ENCODE results near the gene GPR107.

GPR107 gene

DNA sequence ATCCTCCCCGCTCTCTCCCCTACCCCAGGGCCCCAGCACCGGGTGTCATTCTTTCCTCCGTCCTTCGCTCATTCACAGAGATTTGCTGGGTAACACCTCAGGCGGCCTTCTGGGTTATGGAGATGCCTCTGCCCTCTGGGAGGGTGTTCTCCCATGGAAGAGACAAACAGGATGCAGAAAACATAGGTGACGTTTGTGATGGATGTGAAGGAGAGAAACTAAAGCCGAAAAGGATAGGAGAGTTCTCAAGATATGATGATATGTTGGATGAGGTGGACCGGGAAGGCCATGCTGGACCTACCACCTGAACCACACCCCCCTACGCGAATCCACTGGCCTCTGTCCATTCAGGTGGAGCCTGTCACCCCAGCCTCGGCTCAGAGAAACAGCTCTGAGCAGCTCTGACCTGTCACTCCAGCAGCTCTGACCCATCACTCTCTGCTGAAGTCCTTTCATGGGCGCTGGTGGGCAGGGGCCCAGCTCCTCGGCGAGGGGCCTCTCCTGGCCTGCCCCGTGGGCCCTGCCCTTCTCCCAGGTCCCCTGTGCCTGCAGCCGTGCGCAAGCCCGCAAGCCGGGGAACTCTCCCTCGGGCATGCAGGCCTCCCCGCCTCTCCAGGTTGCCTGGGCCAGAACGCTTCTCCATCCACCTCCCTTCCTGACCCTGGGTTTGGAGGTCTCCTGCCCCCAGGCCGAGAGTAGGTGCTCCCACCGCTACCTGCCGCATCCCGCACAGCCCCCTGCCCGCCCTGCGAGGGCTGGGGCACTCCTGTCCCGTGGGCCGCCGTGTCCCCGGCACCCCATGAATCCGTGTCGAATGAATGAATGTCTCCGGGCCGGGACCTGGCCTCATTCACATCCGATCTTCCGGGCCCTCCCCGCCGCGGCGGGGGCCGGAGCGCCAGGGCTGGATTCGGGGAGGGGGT lies 117.8 kb downstream of the GPR107 start:
- Mint-ChIP-seq H3K27ac (peak overlapping the region; percentile 42), H3K9me3 (no peaks in the 10 kb centered on the region), H3K36me3 (peaks cover 0 to 1% of the 10 kb centered on the region in 2 donors), H3K4me1 (peaks cover 7 to 19% of the 10 kb centered on the region in 2 donors), H3K4me3 (peak overlapping the region; percentile 37 to 69), H3K27me3 (peaks cover 51 to 72% of the 10 kb centered on the region in 2 donors)
- DNase-seq (no peak), ATAC-seq (replicated peaks) (peak; percentile 7 to 15)

DNA sequence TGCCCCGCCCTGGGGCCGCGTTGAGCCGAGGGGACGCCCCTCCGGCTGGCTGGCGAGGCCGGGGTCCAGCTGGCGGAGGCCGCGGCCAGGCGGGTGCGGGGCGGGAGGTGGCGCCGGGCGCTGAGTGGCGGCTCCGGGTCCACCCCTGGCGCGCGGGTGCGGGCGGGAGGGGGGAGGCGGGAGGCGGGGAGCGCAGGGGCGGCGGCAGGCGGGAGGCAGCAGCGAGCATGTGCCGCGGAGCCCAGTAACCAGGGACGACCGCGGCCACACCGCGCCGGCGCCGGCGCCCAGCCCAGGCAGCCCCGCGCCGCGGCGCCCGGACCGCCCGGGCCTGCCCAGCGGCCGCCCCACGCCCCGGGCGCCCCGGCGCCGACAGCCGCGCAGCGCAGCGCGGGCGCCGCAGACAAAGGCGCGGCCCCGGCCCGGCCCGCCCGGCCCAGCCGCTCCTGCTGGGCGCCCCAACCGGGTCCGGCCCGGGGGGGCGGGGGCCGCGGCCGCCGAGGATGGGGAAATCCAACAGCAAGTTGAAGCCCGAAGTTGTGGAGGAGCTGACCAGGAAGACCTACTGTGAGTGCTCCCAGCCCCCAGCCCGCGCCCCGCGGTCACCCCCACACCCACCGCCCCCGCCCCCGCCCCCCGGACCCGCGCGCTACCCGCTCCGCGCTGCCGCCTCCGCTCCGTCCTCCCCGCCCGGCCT lies 118.6 kb downstream of the GPR107 start, which contains the start of gene NCS1:
Gene NCS1 (plus strand): TSS at position 244 of the 697 bp plus-strand sequence. CDS start 260 bp downstream, at position 504.
- H3K27me3 Mint-ChIP-seq: peaks cover 46 to 73% of the 10 kb centered on the region in 2 donors
- no peak for DNase-seq
- H3K27ac Mint-ChIP-seq: peak within 1 kb of the TSS; percentile 42

DNA sequence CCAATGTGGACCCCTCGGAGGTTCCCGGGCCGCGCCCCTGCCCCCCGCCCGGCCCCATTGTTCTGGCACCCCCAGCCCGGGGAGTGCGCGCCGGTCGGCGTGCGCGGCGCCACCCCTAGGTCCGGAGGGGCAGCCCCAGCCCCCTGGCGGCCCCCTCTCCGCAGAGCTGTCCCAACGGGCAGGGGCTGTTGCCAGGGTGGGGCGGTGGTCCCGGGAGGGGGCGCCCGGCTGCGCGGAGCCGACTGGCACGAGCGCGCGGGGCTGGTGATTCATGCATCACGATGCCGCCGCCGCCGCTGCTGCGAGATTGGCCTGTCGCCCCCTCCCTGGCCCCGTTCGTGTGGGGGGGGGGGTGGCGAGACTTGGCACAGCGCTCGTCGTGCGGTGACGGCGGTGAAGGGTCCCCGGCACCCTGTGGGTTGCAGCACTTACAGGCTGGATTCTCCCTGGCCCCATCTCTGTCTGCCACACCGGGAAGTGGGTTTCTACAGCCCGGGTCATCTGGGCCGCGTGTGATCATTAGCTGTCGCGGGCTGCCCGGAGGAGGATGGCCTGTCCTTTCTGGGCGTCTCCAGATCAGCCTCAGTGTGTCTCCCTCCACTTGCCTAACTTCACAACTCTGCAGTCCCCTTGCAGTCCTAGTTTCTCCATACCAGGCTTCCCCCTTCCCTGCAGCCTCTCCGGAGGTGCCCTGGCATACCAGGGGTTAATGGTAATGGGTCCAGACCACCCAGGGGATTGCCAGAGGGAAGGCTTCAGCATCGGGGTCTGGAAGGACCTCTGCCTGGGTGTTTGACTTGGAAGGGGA lies 119.4 kb downstream of the GPR107 start:
- Mint-ChIP-seq H3K4me3 (peak overlapping the region; percentile 77 to 80), H3K27me3 (peaks cover 47 to 73% of the 10 kb centered on the region in 2 donors), H3K4me1 (peaks cover 5 to 14% of the 10 kb centered on the region in 2 donors), H3K36me3 (peaks cover 0 to 6% of the 10 kb centered on the region in 2 donors), H3K27ac (no peak overlapping the region), H3K9me3 (no peaks in the 10 kb centered on the region)
- no peak for DNase-seq
- ATAC-seq (replicated peaks): peak; percentile 17 to 19

More for the DNA sequence above, 118.6 kb downstream of the GPR107 start, which contains the start of gene NCS1:
- H3K9me3 Mint-ChIP-seq: no peaks in the 10 kb centered on the region
- H3K4me3 Mint-ChIP-seq: peak within 1 kb of the TSS; percentile 77 to 80
- ATAC-seq (replicated peaks): peak; percentile 72 to 76
- peaks cover 7 to 14% of the 10 kb centered on the region in 2 donors for H3K4me1 Mint-ChIP-seq
- peaks cover 0 to 6% of the 10 kb centered on the region in 2 donors for H3K36me3 Mint-ChIP-seq

DNA sequence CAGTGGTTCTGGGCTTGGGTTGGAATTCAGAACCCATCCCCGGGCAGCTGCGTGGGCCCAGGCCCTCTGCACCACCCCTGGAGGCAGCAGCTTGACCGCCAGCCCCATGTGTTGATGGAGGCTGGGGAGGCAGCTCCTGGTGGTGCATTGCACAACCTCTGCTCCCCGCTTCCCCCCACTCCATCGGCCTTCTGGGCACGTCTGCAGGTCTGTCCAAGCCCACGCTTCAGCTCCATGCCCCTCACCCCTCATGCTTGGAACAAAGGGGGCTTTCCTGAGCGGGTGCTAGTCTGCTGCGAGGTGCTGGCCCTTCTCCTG lies 119.9 kb downstream of the GPR107 start:
- peak overlapping the region; percentile 77 to 80 for H3K4me3 Mint-ChIP-seq
- peaks cover 43 to 70% of the 10 kb centered on the region in 2 donors for H3K27me3 Mint-ChIP-seq
- DNase-seq (no peak), ATAC-seq (replicated peaks) (no peak)
- peaks cover 0 to 6% of the 10 kb centered on the region in 2 donors for H3K36me3 Mint-ChIP-seq
- no peak overlapping the region for H3K27ac Mint-ChIP-seq
- peaks cover 2 to 14% of the 10 kb centered on the region in 2 donors for H3K4me1 Mint-ChIP-seq
- H3K9me3 Mint-ChIP-seq: no peaks in the 10 kb centered on the region

DNA sequence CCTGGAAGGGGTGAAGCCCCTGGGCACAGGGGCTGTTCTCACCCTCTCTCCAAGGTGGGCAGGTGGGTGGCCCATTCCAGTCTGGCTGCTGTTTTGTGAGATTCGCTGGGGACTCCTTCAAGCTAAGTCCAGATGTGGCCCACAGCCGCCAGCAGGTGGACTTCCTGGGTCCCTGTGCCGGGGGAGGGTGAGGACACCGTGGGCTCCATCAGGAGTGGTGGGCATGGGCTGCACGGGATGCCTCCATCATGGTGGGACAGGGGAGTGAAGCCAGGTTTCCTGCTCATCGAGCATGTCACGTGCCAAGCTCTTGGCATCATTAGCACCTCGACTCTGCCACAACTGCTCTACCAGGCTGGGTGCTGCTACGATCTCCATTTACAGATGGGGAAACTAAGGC lies 120.3 kb downstream of the GPR107 start:
- DNase-seq (no peak), ATAC-seq (replicated peaks) (no peak)
- H3K27ac Mint-ChIP-seq: no peak overlapping the region
- peaks cover 2 to 14% of the 10 kb centered on the region in 2 donors for H3K4me1 Mint-ChIP-seq
- H3K4me3 Mint-ChIP-seq: peak overlapping the region; percentile 33 to 80
- peaks cover 41 to 68% of the 10 kb centered on the region in 2 donors for H3K27me3 Mint-ChIP-seq
- H3K36me3 Mint-ChIP-seq: peaks cover 0 to 6% of the 10 kb centered on the region in 2 donors
- H3K9me3 Mint-ChIP-seq: no peaks in the 10 kb centered on the region

DNA sequence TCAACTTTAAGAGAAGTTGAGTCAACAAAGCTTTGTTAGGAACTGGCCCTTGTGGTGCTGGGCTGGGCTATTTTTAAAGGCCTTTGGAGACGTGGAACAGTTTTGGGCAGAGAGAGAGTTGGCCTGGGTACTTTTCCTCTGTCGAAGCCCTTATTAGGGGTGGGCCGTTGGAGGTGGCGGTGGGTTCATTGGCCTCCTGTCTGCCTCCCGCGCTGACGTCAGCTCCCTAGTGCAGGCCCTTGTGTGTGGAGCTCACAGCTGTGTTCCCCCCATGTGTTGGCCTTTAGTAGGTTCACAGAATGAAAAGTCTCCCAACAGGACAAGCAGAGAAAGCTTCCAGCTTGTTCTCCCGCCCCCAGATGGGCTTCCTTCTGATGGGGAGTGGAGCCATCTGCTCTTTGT lies 121.2 kb downstream of the GPR107 start:
- peaks cover 2 to 14% of the 10 kb centered on the region in 2 donors for H3K4me1 Mint-ChIP-seq
- H3K27ac Mint-ChIP-seq: no peak overlapping the region
- H3K4me3 Mint-ChIP-seq: no peak overlapping the region
- H3K27me3 Mint-ChIP-seq: peaks cover 32 to 59% of the 10 kb centered on the region in 2 donors
- H3K9me3 Mint-ChIP-seq: no peaks in the 10 kb centered on the region
- peaks cover 0 to 6% of the 10 kb centered on the region in 2 donors for H3K36me3 Mint-ChIP-seq
- DNase-seq: no peak
- ATAC-seq (replicated peaks): no peak

DNA sequence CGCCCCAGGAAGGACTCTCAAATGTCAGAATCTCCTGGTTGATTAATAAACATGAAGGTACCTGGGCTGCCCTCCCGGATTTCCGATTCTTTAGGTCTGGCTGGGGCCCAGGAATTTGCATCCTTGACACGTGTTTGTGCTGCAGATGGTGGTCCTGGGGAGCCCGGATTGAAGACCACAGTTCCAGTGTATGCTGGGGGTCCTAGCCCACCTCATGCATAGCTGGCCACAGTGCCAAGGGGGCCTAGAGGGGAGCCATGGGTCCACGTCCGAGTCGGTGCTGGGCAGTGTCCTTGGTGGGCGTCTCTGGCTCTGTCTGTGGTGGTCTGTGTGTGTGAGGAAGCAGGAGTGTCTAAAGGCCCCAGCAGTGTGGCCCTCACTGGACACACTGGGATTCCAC lies 121.6 kb downstream of the GPR107 start:
- Mint-ChIP-seq H3K4me1 (peaks cover 2 to 14% of the 10 kb centered on the region in 2 donors), H3K4me3 (no peak overlapping the region), H3K36me3 (peaks cover 0 to 6% of the 10 kb centered on the region in 2 donors), H3K27me3 (peaks cover 31 to 54% of the 10 kb centered on the region in 2 donors), H3K27ac (no peak overlapping the region), H3K9me3 (no peaks in the 10 kb centered on the region)
- ATAC-seq (replicated peaks) (no peak), DNase-seq (no peak)

DNA sequence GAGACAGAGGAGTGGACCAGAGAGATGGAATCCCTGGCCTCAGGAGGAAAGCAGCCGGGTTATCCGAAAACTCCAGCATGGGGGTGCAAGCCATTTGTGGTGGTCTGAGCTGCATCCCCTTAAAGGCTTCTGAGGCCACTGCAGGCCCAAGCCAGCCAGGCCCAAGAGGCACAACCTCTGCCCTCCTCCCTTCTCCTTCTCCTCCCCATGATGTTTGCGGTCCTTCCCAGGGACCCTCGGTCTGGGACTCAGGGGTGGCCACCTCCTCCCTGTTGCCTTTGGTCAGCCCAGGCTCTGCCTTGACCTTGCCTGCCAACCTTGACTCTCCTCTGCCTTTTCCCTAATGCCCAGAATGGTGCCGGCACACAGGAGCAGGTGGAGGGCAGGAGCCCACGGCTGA lies 123.1 kb downstream of the GPR107 start:
- no peak for ATAC-seq (replicated peaks)

DNA sequence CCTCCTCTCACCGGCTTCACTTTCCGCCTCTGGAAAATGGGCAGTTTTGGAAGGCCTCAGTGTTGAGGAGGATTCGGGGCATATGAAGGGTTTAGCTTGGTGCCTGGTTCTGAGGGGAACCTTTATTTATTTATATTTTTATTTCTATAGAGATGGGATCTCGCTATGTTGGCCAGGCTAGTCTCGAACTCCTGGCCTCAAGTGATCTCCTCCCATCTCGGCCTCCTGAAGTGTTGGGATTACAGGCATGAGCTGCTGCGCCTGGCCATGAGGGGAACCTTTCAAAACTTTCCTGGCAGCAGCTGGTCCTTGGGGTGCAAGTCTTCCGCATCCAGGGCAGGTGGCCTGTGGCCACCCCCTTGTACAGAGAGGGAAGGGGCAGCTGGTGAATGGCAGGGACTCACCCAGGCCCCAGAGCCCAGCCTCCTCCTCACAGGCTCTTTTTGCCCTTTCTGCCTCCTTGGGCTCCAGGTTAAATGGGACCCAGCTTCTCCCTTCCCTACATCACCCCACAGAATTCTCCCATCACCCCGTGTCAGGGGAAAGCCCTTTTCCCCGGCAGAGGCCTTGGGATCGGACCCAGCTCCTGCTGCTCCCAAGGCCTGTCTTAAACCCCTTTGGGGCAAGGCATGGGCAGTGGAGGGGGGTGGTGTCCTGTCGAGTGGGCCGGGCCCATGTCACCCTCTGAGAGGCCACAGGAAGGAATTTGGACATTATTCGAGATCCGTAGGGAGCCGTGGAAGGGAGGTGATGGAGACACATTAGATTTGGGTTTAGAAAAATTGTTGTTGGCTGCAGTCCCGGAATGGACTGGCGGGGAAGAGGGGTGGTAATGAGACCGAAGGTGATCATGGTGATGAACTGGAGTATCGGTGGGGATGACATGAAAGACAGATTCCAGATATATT lies 124.4 kb downstream of the GPR107 start:
- Mint-ChIP-seq H3K27me3 (peaks cover 22 to 48% of the 10 kb centered on the region in 2 donors), H3K9me3 (no peaks in the 10 kb centered on the region), H3K36me3 (peaks cover 0 to 7% of the 10 kb centered on the region in 2 donors), H3K4me3 (no peak overlapping the region), H3K4me1 (peaks cover 2 to 18% of the 10 kb centered on the region in 2 donors), H3K27ac (no peak overlapping the region)
- ATAC-seq (replicated peaks): no peak
- no peak for DNase-seq

More for the DNA sequence above, 123.1 kb downstream of the GPR107 start:
- DNase-seq: no peak
- Mint-ChIP-seq H3K4me3 (no peak overlapping the region), H3K9me3 (no peaks in the 10 kb centered on the region), H3K4me1 (peaks cover 2 to 19% of the 10 kb centered on the region in 2 donors), H3K36me3 (peaks cover 0 to 7% of the 10 kb centered on the region in 2 donors), H3K27me3 (peaks cover 22 to 48% of the 10 kb centered on the region in 2 donors), H3K27ac (no peak overlapping the region)

DNA sequence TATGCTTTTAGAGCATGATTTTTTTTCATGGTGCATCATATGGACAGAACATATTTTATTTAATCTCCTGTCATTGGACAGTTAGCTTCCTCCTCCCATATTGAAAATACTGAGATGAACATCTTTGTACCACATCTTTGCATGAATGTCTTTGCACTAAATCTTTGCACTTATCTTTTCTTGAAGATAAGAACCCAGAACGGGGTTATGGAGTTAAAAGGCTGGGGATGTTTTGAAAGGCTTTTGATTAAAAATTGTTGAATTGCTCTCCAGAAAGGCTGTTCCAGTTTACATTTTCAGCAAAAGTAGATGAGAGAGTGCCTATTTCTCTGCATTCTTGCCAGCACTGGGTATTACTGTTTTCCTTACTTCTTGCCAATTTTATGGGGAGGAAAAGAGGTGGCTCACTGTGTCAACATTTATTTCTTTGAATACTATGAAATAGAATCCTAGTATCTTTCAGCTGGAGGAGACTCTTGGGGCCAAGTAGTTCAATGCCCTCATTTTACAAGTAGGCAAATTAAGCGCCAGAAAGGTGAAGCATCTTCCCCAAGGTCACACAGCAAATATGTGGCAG lies 125.7 kb downstream of the GPR107 start:
- H3K27ac Mint-ChIP-seq: no peak overlapping the region
- ATAC-seq (replicated peaks) (no peak), DNase-seq (no peak)
- peaks cover 0 to 7% of the 10 kb centered on the region in 2 donors for H3K4me1 Mint-ChIP-seq
- peaks cover 14 to 39% of the 10 kb centered on the region in 2 donors for H3K27me3 Mint-ChIP-seq
- H3K9me3 Mint-ChIP-seq: no peaks in the 10 kb centered on the region
- no peak overlapping the region for H3K4me3 Mint-ChIP-seq
- H3K36me3 Mint-ChIP-seq: peaks cover 0 to 6% of the 10 kb centered on the region in 2 donors

DNA sequence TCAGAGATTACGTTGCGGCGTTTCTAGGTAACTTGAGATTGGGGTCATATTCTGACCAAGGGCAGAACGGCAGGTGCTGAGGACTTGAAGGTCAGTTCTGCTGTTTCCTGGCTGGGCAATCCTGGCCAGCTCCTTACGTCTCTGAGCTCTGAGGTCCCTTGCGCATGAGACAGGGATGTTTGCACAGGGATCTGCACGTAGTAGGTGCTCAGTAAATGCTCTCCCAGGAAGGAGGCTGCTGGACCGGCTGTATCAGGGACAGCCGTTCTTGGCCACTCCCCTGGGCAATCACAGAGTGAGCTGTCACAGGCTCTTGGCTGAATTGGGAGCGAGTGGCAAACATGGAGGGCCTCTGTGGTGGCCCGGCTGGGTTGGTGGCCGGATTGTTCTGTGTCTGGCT lies 126.8 kb downstream of the GPR107 start:
- DNase-seq (no peak), ATAC-seq (replicated peaks) (no peak)
- Mint-ChIP-seq H3K27me3 (peaks cover 10 to 28% of the 10 kb centered on the region in 2 donors), H3K9me3 (no peaks in the 10 kb centered on the region), H3K4me1 (peaks cover 0 to 5% of the 10 kb centered on the region in 2 donors), H3K27ac (no peak overlapping the region), H3K4me3 (no peak overlapping the region), H3K36me3 (peaks cover 0 to 6% of the 10 kb centered on the region in 2 donors)

DNA sequence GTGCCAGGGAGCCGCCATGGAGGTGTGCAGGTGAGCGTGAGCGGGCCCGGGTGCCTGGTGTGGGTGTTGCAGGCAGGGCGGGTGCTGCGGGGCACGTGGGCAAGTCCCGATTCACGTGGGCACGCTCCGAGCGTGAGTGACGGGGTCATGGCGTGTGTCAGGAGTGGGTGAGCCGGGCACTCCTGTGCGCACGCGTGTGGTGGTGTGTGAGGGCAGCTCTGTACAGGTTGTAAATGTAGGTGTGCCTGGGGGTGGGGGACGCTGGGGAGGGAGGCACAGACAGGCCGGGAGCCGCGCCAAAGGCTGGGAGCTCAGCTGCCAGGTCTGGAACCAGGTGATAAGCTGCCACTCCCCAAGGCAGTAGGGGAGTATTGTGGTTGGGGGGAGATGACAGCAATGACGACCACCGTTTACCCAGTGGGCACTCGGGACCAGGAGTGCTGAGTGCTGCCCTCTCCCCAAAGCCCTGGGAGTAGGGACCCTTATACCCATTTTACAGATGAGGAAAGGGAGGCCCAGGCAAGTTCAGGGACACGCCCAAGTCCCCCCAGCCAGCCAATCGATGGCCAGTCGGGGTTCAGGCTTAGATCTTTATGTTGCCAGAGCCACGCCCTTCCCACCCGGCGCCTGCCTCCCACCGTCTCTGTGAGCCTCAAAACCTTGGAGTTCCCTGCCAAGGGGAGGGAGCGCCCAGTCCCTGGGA lies 128.1 kb downstream of the GPR107 start:
- ATAC-seq (replicated peaks) (no peak), DNase-seq (no peak)
- H3K36me3 Mint-ChIP-seq: peaks cover 0 to 6% of the 10 kb centered on the region in 2 donors
- no peaks in the 10 kb centered on the region for H3K9me3 Mint-ChIP-seq
- H3K4me1 Mint-ChIP-seq: peaks cover 0 to 5% of the 10 kb centered on the region in 2 donors
- no peak overlapping the region for H3K27ac Mint-ChIP-seq
- no peak overlapping the region for H3K4me3 Mint-ChIP-seq
- H3K27me3 Mint-ChIP-seq: peaks cover 10 to 32% of the 10 kb centered on the region in 2 donors

All from stimulated activated naive B cell treated with anti-CD40 and anti-IgM and Interleukin-4, amounts not matched to agents 10 μg/mL and 1 μg/mL and 100 μg/mL, for 72 hours (primary cell).